GM18870 (cell line): ENCODE measurements around the gene LRRC46.

ENCODE experiments used
- ATAC-seq: cut with Tn5 transposase; IDR thresholded peaks from one replicate; pipeline ENCODE4 v1.9.1; 2021; ENCODE audit warnings: moderate library complexity; ENCODE audit not compliant: unreplicated experiment

The LRRC46 gene

DNA sequence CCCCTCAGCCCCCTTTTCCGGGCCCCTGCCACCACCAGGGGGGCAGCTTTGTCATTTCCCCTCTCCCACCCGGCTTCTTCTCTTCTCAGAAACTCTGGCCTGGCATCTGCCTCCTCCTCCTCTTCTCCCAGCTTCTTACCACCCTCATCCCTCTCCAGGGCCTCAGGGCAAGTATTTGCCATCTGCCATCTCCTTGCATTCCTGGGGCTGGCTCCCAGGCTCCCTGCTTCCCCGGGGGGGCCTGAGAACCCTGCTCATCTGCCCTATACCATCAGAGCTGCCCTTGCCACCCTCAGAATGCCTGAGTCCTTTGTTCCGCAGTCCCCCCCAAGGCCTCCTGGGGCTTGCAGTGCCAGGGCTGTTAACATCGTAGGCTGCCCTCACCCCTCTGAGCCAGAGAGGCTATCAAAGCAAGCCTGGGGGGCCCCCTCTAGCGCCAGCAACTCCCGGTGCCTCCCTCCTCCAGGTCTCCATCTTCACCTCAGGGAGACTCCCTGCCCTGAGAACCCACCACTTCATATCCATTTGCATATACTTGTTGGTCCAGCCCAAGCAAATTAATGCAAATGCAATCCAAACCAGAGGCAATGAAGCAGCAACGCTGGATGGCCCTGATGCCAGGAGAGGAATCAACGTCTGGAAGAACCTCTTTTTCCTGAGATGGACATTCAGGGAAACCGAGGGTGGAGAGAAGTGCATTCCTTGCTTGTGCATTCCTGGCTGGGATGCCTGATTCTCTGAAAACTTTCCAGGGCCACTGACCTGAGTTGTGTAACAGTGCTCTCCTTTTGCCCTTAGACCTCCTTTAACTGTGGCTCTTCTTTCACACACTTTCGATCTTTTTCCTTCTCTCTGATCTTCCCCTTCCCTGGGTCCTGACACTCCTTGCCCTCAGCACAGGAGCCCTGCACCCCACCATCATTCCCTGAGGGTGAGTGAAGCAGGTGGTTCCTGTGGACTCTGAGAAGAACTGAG, 43.8 kb downstream of the LRRC46 start:
- ATAC-seq: no peak

DNA sequence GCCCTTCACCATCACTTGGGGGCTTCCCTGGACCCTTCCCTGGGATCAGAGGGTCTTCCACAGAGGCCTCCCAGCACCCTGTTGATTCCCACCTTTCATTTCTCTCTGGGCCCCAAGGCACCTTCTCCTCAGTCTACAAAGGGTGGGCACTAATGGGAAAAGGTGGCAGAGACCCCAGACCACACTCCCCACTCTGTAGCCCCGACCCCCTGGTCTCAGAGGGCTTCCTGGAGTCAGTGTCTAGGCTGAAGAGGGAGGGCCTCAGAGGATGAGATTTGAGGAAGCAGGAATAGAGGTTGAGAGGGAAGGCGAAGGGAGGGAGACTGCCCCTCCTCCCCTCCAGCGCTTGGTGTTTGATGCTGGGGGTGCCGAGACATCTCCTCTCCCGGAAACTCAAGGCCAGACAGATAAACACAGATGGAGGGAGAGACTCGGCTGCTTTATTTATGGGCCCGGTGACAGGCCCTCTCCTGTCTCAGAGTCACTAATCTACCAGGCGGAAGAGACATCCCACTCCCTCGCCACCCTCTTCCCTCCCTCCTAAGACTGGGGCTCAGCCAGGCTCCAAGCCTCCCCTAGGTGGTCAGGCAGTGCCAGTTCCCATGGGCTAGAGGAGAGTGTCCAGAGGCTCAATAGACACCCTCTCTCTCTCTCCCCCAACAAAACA, 46.0 kb downstream of the LRRC46 start:
- ATAC-seq: no peak

DNA sequence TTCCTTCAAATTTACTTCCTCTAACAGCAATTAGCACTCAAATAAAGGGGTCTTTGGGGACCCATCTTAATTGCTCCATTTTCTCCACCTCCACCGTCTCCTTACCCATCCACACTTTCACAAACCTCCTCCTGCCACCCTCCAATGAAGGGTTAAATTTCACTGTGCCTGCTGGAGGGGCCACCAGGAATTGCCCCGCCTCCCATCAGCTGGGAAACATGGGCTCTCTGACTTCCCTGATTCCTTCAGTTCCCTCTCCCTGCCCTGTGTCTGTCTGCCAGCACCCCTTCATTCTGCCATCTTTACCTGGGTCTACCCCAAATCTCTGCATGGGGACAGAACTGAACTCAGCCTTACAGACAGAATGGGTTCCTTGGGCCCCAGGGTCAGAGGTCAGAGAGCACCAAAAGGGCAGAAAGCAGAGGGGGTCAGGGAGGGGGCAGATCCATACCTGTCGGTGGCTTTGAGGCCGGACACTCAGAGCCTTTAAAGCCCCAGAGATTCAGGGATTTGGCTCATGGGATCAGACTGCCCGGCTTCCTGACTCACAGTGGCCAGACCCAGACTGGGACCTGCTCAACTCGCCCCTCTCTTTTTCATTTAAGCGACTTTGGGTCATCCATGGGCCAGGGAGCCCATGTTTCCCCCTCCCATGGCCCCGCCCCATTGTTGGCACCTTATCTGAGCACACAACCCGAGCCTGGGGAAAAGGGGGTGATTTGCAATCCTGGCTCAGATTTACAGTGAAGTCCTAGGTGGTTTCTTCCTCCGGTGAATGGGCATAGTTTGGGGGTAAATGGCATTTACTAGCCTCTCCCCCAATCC, 46.9 kb downstream of the LRRC46 start:
- ATAC-seq: no peak

DNA sequence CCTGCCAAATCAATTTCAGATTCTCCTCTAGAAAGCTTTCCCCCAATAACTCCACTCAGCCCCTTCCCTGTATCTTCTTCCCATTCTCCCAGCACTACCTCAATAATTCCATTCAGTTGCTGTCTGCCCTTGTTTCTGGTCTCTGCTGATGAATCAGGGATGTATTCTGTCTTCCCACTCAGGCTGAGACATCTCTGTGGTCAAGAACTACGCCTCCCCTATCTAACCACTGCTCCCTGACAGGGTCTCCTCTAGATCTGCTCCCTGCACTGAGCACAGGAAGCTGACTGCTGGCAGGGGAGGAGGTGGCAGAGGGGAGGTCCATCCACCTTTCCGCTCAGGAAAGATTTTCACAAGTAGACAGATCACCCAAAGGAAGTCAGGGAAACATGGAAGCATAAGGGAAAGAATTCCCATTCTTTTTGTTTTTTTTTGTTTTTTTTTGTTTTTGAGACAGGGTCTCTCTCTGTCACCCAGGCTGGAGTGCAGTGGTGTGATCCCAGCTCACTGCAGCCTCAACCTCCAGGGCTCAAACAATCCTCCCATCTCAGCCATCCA, 47.6 kb downstream of the LRRC46 start:
- no peak for ATAC-seq

DNA sequence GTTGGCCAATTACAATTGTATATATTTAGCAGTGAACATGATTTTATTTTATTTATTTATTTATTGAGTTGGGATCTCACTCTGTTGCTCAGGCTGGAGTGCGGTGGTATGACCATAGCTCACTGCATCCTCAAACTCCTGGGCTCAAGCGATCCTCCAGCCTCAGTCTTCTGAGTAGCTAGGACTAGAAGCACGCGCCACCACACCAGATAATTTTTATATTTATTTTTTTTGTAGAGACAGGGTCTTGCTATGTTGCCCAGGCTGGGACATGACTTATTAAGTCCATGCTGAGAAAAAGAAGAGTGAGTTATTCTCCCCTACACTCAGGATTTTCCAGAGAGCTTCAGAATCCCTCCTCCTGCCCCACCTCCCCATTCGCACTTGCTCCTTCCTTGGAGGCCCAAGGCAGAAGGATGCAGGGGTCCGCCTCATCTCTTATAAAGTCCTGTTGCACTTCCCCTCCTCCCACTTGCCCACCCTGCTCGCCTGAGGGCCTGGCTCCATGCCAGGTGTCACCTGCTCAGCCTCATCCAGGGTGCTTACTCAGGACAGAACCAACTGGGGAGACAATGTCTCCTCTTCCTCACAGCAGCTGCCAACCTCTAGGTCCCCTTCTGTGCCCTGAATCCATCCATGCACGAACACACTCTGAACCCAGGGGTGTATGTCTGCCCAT, 48.4 kb downstream of the LRRC46 start:
- no peak for ATAC-seq

DNA sequence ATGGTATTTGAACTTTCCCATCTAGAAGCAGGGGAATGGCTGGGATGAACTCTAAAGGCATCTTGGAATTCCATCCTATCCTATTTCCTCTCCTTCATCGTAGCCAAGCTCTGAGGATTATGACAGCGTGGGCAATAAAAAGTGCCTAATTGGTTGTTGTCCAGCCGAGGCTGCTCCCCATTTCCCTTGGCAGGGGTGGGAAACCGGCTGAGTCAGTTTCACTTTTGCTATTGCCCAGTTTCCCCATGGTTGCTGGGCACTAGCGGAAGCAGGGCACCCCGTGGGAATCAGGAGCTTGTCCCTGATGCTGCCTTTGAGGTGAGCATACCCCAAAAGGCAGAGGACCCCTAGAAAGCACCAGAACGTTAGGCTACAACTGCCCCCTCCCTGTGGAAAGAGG, 50.8 kb downstream of the LRRC46 start:
- ATAC-seq: no peak

DNA sequence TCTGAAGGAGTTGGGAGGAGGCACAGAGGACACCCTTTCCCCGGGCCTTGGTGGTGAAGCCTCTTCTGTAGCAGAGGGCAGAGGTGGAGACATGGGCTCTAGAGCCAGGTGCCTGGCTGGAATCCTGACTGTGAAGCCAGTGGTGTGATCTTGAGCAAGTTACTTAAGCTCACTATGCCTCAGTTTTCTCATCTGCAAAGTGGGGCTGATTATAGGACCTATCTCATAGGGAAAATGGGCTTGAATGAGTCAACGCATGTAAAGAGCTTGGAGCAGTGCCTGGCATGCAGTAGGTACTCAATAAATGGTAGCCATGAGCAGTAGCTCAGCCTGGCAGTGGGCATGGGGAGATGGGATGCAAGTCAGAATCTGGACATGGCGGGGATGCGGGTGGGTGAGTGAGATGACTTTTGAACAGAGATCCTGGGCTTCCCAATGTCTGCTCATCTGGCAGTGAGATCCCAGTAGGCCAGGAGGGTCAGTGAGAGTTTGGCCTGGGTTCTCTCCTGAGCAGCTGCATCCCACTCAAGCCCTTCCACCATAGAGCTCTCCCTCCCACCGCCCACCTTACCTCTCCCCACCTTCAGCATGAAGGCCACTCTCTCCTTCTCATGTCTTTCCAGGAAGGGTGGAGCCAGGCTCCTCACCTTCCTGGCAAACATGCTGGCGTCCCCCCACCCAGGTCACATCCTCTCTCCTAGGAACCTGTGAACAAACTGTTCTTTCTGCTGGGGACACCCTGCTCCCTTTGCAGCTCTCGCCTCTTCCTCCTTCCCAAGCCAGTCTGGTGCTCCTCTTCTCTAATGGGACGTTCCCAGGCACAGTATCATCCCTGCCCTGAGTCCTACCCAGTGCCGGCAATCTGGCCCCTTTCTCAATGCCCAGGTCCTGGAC, 51.5 kb downstream of the LRRC46 start:
- no peak for ATAC-seq

DNA sequence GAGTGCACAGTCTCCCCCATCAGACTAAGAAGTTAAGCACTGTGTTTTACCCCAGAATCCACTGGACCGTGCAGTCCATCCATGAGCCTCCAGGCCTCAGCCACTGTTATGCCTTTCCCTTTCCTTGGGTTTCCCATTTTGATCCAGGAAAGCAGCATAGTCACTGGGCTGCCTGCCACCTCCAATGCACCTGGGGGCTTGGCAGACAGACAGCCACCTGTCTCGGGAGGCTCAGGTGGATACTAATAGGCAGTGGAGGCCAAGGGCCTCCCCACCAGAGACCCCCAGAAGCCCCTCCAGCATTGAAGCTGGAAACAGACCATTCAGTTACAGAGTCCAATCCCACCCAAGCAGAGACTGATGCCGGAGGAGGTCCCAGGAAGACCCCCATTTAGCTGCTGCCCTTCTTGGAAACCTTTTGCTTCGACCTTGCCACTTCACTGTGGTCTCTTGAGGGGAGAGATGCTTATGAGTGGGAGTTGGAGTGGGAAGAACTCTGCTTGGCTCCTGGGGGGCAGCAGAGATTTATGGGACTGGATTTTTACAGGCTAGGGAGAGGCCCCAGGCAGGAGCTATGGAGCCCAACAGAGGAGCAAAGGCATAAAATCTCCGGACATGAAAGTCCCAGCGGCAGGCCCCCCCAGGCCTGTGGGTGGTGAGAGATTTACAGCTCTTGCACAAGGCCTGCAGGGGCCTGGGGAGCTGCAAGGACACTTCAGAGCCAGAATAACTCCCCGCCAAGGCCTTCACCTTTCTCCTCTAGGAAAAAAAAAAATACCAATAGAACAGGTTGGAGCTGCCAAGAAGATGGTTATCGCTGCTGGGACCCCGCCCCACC, 52.3 kb downstream of the LRRC46 start:
- no peak for ATAC-seq

DNA sequence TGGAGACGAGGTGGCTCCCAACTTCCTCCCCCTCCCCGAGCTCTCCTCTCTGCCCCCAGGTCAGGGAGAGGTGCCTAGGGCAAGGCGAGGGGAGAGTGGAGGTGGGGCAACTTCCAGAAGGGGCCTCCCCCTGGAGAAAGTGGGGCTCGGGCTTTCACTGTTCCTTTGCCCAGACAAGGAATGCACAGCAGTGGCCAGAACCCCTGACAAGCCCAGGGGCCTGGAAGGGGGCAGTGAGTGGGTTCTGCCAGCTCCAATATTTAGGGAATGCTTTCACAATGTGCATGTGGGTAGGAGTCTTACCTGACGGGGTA, 52.9 kb downstream of the LRRC46 start:
- no peak for ATAC-seq

DNA sequence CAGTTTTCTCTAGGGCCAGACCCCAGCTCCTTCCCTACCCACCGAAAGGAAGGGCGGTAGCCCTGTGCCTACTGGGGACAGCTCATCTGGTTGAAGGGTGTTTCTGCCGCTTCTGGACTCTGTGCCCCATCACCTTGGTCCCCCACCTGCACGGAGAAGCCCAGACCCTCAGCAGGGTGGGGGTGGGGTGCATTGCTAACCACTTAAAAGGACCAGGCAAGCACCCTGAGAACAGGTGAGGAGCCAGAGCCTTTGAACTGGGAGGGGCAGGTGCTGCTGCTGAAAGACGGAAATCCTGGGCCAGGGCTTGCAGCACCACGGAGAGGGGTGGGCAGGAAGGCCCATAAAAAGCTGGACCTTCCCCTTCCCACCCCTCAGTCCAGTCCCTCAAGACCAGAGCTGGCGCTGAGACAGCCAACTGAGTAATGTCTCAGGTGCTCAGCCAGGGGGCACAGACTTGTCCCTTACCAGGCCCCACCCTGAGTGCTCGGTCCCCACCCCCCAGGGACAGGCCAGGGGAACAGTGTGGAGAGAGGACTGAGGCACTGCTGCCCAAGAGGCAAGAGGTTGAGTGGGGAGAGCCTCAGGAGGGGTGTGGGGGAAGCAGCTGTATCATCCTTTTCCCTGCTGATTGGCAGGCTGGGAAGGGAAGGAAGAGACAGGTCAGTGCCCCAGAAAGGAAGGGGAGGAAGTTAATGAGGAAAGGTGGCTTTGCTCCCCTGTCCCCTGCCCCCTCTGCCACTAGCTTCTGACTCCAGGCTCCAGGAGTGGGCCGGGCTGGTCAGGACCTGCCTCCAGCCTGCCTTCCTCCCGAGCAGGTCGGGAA, 53.6 kb downstream of the LRRC46 start:
- ATAC-seq: no peak
